ENCODE results near the gene SLC34A3. TPM values are rescaled to one million over a fixed set of nuclear protein-coding genes. Genes with fewer than 3 reads are reported as not detected.

The SLC34A3 gene
- total and polyA plus RNA-seq, 9 donors: 0.15 to 0.46 TPM; not detected in 7

DNA sequence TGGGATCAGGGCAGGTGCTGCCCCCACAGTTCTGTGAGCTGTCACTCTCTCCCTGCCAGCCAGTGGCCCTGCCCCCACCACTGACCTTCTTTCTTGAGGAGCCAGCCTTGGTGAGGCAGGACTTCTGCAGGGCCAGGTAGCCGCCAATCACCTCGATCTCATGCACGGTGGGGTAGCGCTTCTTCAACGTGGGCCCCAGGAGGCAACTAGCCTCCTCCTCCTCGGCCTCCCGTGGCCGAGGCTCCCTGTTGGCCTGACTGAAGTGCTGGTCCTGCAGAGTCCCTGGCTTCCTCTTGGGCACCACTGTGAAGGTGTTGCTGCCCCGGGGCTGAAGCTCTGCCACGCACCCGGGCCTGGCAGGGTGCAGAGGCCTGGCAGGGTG lies 31.8 kb upstream of the SLC34A3 start:
- 67 to 78% (median 68%) methylated on average over 11 of the region's 11 CpGs for WGBS, 3 donors
- Histone ChIP-seq H3K9me3 (no peaks in the 10 kb centered on the region), H3K4me1 (ENCODE audit: insufficient read depth) (peaks cover 11% of the 10 kb centered on the region), H3K27ac (no peak overlapping the region), H3K27me3 (no peaks in the 10 kb centered on the region), H3K36me3 (no peaks in the 10 kb centered on the region), H3K4me3 (no peak overlapping the region)
- DNase-seq: no peak
- no peak for TF ChIP-seq EP300 (IDR thresholded peaks at IDR 0.05)
- TF ChIP-seq POLR2A (IDR thresholded peaks at IDR 0.05): no peak
- TF ChIP-seq, protein P1, sequence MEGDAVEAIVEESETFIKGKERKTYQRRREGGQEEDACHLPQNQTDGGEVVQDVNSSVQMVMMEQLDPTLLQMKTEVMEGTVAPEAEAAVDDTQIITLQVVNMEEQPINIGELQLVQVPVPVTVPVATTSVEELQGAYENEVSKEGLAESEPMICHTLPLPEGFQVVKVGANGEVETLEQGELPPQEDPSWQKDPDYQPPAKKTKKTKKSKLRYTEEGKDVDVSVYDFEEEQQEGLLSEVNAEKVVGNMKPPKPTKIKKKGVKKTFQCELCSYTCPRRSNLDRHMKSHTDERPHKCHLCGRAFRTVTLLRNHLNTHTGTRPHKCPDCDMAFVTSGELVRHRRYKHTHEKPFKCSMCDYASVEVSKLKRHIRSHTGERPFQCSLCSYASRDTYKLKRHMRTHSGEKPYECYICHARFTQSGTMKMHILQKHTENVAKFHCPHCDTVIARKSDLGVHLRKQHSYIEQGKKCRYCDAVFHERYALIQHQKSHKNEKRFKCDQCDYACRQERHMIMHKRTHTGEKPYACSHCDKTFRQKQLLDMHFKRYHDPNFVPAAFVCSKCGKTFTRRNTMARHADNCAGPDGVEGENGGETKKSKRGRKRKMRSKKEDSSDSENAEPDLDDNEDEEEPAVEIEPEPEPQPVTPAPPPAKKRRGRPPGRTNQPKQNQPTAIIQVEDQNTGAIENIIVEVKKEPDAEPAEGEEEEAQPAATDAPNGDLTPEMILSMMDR (IDR thresholded peaks at IDR 0.05): no peak
- intact Hi-C loops (cut with DNase I): no loop called here

DNA sequence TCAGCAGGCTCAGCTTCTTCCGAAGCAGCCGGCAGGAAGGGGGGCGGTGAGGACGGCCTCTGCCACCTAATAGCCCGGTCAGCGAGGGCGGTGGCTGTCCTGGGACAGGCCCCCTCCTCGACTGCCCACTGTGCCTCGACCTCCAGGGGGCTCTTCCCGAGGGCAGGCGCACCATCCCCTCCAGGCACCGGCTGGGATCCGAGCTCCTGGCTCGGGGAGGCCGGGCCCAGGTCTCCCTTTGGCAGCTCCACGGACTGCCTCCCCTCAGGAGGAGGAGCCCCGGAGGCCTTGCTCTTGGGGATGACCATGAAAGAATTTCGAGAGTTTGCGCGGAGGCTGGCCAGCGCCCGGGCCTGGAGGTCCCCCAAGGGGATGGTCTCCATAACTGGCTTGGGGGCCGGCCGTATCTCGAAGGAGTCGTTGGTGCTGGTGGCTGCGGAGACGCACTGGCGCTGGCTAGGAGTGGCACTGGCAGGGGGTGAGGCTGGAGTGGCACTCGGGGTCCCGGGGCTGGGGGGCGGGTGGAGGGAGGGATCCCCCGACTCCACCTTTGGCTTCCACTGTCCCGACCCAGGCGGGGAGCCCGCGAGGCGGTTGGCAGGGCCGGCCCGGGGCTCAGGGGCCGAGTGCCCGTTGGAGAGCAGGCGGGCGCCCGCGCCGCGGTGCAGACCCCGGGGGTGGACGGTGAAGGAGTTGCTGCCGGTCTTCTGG lies 31.1 kb upstream of the SLC34A3 start:
- Histone ChIP-seq H3K27ac (no peak overlapping the region), H3K36me3 (no peaks in the 10 kb centered on the region), H3K4me3 (peak overlapping the region; percentile 40), H3K4me1 (ENCODE audit: insufficient read depth) (peaks cover 17% of the 10 kb centered on the region), H3K9me3 (no peaks in the 10 kb centered on the region), H3K27me3 (no peaks in the 10 kb centered on the region)
- peak in 1 of 5 donors; percentile 43 for DNase-seq
- TF ChIP-seq, protein P1 (IDR thresholded peaks at IDR 0.05): no peak
- no peak for TF ChIP-seq EP300 (IDR thresholded peaks at IDR 0.05)
- TF ChIP-seq POLR2A (IDR thresholded peaks at IDR 0.05): no peak
- WGBS, 3 donors: 3 to 6% (median 4%) methylated on average over 33 to 51 of the region's 51 CpGs
- intact Hi-C loops (cut with DNase I): no loop called here

DNA sequence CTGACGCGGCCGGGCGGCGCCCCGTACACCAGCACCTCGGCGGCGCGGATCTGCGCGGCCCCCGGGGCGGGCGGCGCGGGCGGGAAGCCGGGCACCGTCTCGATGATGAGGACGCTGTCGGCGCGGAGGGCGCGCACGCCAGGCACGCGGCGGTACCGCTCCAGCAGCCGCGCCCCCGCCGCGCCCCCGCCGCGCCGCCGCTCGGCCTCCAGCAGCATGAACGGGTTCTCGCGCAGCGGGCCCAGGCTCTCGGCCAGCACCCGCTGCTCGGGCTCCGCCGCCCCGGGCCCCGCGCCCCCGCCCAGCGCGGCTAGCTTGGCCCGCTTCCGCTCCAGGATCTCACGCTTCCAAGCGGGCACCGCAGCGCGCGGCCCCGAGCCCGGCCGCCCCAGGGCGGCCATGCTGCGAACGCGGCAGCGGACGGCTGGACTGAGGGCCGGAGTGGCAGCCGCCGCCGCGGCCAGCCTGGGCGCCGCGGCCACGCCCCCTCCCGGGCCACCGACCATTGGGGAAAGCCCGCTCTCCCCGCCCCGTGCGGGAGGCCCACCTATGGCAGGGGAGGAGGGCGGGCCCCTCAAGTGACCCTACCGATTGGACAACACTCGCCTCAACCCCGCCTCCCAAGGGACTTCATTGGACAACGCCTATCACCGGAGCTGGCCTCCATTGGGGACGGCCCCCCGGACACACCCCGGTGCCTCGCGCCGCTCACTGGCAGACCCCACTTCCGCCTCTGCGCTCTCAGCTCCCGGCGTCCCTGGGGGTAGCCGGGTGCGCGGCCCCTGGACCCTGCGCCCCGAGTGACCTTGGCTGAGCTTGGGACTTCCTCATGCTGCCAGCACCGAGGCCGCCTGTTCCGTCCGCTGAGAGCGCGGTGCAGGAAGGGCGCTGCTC lies 30.1 kb upstream of the SLC34A3 start, which contains the start of gene TPRN:
TSS of gene TPRN (minus strand) at position 431 of the 894 bp plus-strand sequence. CDS start at position 401, 30 bp downstream.
- DNase-seq: peak; percentile 99 to 100 (median 99)
- WGBS, 3 donors: 0 to 1% (median 1%) methylated on average over 32 to 118 of the region's 118 CpGs
- TF ChIP-seq POLR2A (IDR thresholded peaks at IDR 0.05) (peak; percentile 71), EP300 (IDR thresholded peaks at IDR 0.05) (no peak)
- TF ChIP-seq, protein P1 (IDR thresholded peaks at IDR 0.05): peak in 1 of 3 donors; percentile 24
- H3K27me3 ChIP-seq: no peaks in the 10 kb centered on the region
- no peaks in the 10 kb centered on the region for H3K9me3 ChIP-seq
- H3K4me1 ChIP-seq (ENCODE audit: insufficient read depth): peaks cover 21% of the 10 kb centered on the region
- peak within 1 kb of the TSS in 1 of 2 donors; percentile 54 for H3K27ac ChIP-seq
- intact Hi-C loops (cut with DNase I): no loop called here
- peak within 1 kb of the TSS; percentile 62 for H3K4me3 ChIP-seq
- no peaks in the 10 kb centered on the region for H3K36me3 ChIP-seq

DNA sequence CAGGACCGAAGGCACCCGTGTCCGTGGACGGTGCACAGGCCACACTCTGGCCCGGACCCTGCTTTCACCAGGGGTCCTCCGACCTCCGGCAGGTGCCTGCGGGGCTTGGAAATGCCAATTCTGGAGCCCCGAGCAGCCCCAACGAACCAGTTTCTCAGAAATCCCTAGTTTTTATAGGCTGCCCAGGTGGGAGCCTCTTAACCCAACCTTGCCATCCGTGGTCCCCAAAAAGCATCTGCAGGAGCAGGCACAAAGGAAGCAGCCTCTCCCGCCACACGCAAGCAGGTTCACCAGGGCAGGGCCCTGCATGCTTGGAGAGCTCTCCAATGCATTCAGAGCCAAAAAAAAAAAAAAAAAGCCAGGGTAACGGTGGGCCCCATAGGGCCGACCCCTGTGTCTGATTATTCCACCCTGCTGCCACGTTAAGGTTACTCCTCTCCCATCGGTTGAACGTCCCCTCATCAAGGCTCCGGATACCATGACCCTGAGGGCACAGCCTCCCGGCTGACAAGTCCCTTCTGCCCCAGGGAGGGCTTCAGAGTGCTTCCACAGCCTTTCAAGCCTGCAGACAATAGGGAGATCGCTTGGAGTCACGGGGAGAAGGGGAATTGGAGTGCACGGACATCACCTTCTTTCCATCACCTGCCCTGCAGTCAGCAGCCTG lies 29.4 kb upstream of the SLC34A3 start:
- WGBS, 3 donors: 10 to 14% (median 12%) methylated on average over 22 to 23 of the region's 23 CpGs
- peak overlapping the region in 1 of 2 donors; percentile 16 for H3K27ac ChIP-seq
- no peak for TF ChIP-seq EP300 (IDR thresholded peaks at IDR 0.05)
- TF ChIP-seq, protein P1 (IDR thresholded peaks at IDR 0.05): no peak
- no peak for TF ChIP-seq POLR2A (IDR thresholded peaks at IDR 0.05)
- no peaks in the 10 kb centered on the region for H3K36me3 ChIP-seq
- no peaks in the 10 kb centered on the region for H3K27me3 ChIP-seq
- no peaks in the 10 kb centered on the region for H3K9me3 ChIP-seq
- peak overlapping the region; percentile 62 for H3K4me3 ChIP-seq
- DNase-seq: no peak
- intact Hi-C loops (cut with DNase I): no loop called here
- peaks cover 23% of the 10 kb centered on the region for H3K4me1 ChIP-seq (ENCODE audit: insufficient read depth)

Data from ovary (tissue), 9 donors.